GM18498 (cell line): ENCODE measurements around the gene PACSIN1.

Source experiments
- ATAC-seq: cut with Tn5 transposase; IDR thresholded peaks from one replicate; pipeline ENCODE4 v1.9.1; 2021; ENCODE audit warnings: mild to moderate bottlenecking, moderate library complexity; ENCODE audit not compliant: unreplicated experiment

The PACSIN1 gene

DNA sequence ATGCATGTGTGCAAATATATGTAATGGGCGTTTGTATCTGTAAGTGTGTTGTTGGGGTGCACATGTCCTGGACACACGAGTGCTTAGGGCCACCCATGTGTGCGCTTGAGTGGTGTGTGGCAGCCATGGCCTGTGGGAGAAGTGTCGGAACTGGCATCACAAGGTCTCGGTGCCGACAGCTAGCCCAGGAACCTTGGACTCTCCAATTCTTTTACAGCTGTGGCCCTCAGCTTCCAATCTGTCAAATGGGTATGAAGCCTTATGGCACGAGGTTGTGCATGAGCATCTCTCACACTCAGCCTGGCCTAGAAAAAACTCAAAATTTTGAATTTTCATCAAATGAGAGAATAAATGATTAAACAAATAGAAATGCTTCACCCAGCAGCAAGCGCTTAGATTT lies 48.2 kb downstream of the PACSIN1 start:
- no peak for ATAC-seq

DNA sequence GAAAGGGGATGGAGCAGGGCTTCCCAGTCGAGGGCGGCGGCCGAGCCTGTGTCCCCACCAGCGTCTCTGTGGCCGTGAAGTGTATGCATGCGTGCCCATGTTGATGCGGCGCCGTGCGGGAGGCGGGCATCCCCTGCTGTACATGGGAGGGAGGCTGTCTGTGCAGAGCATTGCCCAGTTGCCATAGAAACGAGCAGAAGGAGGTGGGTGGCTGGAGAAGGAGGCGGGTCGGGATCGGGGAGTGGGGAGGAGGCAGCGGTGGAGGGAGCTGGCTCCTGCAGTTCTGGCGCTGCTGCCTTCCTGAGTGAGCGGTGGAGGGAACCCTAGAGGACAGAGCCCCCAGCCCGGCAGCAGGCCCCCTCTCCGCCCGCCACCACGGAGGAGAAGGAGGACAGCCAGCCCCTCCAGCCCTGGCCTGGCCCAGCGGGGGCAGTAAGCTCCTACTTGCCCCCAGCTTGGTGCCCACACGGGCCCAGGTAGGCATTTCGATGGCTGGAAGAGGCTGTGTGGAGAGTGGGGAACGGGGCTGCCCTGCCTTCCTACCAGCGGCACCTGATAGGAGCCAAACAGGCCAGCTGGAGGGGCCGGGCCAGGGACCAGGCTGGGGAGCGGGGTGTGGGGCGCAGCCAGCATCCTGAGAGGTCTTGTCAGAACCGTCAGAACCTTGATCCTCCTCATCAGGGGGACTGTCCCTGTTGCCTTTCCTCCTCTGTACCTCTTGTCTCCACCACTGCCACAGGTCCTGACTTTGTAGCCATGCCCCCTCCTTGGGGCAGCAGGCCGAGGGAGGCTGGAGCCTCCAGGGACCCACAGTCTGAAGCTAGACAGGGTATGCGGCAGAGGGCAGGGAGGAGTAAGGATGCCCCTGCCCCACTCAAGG lies 49.0 kb downstream of the PACSIN1 start:
- ATAC-seq = no peak

DNA sequence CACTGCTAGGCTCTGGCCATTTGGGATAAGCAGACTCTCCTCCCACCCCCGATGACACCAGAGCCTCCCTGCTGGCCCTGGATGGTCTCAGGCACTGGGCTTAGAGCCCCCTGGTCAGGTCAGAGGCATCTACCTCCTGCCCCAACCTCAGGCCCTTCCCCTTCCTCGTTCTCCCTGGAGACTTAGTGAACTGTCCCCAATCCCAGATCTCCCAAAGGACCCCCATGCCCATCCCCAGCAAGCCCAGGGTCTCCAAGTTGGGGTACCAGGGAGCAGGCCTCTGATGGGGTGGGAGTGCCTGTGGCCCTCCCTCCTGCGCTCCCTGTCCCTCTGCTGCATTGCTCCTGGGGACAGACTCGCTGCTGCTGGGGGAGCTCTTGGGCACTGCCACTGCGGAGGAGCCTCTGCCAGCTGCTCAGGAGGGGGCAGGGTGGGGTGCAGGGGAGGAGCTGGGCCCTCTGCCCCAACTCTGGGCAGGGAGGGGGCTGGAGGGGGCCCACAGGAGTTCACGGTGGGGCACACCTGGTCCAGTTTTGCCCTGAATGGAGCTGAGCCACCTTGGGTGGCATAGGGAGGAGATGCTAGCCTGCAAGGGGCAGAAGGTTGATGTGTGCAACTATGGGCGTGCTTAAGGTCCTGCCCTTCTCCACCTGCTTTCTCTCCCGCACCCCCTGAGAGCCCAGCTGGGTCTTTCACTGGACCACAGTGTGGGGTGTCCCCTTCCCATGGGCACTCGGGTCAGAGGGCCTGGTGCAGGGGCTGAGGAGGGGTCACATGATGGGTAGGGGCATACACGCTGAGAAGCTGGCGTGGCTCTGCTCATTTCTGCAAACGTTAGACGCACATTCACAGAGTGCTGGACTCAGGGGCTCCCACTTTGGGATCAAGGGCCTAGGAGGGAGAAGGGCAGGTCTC lies 49.9 kb downstream of the PACSIN1 start:
- ATAC-seq = no peak

DNA sequence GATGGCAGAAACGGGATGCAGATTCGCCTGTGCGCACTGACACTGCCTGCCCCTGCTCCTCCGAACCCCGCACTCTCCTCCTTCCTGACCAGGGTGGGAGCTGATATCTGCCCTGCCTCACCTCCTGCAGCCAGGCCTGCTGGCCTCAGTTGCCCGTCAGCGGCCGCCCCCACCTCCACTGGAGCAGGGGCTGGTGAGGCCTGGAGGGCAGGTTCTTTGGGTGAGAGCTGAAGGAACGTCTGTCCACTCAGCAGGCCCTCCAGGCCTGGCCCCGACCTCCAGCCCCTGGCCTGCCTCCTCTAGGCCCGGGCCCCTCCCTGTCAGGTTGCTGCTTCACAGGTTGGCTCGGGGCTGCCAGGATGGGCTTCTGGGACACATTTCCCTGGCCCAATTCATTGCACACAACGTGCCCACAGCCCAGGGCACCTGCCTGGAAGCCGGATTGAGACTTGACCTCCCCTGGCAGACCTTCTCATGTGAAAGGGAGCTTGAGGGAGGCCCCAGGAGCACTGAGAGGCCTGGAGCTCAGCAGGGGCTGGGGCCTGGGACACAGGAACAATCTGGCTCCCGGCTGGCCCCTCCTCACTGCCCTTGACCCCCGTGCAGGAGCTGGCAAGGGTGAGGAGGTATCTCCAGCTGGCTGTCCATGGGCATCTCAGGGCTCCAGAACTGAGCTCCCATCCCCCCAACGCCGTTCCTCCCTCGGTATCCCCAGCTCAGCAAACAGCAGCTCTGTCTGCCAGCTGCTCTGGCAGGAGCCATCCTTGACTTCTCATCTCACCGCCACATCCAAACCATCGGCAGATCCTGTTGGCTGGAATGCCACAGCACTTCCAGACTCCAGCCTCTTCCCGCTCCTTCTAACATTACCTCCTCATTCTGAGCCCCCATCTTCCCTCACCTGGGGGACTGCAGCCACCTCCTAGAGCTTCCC lies 50.8 kb downstream of the PACSIN1 start:
- no peak for ATAC-seq

DNA sequence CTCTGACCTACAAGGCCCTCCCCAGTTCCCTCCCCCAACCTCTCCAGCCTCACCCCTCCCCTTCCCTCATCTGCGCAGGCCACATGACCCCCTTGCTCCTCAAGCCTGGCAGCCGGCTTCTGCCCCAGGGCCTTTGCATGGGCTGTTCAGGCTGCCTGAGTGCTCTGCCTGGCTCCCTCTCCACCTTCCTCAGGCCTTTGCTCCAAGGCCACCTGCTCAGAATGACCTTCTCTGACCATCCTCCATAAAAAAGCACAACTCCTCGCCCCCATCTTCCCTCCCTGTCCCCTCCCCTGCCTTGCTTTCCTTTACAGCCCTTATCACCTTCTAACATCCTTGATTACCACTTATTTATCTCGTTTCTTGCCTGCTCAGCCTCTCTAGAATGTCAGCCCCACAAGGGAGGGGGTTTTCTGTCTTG lies 51.6 kb downstream of the PACSIN1 start:
- ATAC-seq = no peak

DNA sequence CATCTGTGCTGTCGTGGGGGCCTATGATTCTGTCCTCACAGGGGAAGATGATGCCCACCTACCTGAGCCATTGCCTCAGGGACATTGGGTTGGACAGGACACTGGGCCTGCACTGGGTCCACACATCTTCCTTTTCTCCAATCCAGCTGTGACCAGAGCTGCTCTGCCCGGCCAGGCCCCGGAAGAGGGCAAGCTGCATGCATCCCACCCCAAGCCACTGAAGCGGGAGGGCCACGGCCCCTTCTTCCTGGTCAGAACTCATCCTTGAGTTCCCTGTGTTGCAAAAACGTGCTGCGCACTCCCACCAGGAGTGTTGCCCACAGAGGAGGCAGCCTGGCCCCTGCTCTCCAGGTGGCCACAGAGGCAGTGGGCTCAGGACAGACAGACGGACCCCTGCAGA lies 52.1 kb downstream of the PACSIN1 start:
- ATAC-seq = no peak

DNA sequence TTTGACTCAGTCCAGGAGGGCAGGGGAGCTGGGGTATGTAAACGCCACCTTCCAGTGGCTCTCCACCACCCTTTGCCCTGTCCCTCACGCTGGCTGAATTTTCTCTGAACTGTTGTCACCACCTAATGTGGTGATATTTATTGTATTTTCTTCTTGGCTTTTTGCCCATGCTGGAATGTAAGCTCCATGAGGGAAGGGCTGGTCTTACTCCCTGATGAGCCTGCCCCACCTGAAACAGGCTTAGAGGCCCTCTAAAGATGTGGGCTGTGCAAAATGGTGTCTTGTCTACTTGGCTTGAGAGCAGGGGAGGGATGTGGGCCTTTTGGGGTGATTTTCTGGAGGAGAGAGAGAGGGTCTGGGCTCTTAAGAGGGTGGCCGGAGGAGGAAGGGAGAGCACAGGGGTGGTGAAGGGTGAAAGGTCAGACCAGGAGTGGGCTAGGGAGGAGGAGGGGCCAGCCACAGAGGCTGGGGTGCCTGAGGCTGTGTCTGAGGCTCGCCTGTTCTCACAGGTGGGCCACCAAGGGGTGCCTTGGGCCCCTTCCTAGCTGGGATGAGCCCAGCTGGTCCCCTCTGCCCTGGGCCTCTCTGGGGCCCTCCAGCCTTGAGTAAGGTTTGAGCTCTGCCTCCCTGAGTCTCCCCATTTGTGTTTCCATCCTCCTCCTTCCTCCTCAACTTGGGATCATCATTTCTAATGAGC lies 52.9 kb downstream of the PACSIN1 start:
- no peak for ATAC-seq

DNA sequence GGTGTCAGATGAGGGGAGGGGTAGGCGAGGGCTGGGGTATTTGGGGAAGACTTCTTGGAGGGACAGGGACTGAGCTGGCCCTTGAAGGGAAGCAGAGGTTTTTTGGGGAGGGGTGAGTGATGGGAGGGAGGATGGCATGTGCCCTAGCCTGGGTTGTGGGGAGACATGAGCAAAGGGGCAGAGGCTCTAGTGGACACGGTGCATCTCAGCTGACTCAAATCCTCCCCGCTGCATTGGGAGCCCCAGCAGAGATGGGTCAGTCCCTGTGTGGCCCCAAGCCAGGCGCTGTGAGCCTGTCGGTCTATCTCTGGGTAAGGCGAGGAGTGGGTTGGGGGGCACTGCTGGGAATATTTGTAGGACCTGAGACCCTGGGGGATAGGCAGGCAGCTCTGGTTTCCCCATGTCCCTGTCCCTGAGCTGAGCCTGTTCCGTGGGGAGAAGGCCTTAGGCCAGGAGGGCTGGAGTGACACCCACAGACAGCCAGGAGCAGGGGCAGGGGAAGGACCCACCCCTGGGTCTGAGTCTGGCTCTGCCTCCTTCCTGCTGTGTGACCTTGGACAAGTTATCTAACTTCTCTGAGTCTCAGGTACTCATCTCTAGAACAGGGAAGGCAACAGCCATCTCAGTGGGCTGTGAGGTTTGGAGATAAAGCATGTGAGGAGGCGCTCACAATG lies 54.2 kb downstream of the PACSIN1 start:
- ATAC-seq = no peak

DNA sequence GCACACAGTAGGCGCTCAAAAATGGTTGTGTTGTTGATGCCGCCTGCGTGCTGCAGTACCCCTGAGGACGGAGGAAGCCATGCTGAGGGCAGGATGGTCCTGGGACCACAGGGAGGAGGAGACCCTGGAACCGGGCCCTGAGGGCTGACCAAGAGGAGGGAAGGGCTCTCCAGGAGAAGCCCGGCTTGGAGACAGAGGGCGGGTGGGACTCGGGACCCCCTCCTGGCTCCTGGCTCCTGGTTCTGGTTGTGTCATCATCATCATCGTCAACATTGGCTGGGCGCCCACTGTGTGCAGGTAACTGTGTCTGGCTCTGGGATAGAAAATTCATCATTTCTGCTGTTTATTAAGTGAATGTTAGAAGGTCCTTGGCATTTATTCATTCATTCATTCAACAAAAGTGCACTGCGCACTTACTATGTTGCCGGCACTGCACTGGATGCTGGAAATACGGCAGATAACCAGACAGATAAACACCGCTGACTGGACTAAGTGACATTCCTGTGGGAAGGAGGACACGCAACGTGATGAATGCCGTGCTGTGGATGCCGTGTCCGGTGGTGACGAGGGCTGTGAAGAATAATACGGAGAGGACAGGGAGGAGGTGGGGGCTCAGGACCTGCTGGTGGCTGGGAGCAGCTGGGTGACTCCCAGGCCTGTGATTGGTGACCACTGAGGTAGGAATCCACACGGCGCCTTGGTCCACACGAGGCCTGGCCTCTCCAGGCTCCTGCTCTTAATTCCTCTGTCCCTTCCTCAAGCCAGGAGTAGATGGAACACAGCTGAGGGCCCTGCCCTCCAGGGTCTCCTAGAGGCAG lies 55.0 kb downstream of the PACSIN1 start:
- no peak for ATAC-seq

DNA sequence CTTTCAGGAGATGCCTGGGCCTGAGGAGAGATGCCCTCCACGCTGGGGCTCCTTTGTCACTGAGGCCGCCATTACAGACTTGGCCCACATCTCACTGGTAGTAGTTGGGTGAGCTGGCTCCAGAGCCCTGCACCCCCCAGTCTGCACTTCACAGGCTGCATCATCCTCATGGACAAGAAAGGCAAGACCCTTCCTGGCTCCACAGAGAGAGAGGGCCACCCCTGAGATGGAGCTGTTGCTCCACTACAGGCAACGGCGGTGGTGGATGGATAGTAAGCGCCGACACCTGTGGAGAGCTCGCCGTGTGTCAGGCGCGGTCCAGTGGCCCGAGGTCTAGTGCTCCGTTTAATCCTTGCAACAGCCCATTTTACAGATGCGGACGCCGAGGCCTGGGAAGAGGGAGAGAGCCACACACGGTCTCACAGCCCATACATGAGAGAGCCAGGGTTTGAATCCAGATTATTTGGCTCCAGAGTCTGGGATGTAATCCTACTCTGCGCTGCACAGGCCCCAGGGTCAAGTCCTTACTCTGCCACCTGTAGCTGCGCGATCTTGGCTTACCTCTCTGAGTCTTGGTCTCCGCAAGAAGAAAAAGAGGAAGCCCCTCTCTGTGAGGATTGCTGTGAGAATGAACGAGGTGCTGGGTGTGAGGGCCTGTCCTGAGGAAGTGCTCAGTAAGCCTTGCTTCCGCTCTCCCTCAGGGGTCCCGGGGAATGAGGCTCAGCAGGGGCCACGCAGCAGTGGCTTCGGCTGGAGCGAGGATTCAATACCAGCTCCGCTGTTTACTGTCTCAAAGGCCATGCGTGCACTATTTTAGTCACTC lies 55.8 kb downstream of the PACSIN1 start:
- no peak for ATAC-seq

DNA sequence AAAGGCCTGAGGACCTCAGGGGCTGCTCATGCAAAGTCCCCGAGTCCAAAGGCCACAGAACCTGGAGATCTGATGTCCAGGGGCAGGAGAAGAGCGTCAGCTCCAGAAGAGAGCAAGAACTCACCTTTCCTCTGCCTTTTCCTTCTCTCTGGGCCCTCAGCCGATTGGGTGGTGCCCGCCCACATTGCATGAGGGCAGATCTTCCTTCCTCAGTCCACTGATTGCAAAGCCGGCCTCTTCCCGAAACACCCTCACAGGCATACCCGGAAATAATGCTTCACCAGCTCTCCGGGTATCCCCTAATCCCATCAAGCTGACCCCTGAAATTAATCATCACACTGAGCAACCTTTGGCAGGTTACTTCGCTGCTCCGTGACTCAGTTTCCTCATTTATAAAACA lies 56.9 kb downstream of the PACSIN1 start:
- ATAC-seq = no peak

DNA sequence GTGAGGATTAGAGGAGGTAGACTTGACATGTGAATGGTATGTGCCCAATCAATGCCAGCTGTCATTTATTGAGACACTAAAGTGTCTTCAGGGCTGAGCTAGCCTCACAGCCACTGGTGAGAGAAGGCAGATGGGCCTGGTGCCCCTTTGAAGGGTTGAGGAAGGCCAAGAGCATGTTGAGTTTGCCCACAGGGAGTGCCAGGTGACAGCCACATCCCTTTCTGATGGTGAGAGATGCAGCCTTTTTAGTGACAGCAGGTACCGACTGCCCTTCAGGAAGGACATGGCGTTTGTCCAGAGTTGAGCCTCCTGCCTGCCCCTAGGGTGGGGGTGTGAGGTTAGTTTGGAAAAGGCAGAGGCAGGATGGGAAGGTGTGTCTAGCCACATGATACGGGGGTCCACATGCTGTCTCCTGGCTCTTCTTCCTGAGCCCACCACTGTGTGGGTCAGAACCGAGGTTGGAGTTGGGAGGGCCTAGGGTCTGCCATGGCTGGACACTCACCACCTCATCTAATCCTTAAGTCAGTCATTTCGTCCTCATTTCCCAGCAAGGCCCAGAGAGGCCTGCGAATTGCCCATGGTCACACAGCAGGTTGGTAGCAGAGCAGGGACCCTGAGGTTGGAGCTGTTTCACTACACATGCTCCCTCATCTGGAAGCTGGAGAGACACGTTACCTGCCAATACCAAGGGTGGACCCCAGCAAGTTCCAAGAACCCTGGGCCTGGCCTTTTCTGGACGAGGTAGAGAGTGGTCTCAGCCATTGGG lies 57.7 kb downstream of the PACSIN1 start:
- ATAC-seq = no peak

DNA sequence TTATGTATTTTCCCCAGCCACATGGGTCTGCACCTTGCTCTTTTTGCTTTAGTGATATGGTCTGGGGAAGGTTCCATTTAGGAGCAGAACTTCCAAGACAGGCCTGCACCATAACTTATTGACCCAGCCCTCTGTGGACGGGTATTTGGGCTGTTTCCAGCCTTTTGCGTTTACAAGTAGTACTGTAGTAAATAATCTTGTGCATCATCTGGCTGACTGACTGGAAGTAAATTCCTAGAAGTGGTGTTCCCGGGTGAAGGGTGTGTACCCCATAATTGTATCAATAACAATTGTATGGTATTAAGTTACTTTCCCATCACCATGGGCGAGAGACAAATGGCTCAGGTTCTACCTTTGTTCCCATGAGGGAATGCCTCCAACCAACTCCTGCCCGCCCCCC lies 58.6 kb downstream of the PACSIN1 start:
- ATAC-seq = no peak

DNA sequence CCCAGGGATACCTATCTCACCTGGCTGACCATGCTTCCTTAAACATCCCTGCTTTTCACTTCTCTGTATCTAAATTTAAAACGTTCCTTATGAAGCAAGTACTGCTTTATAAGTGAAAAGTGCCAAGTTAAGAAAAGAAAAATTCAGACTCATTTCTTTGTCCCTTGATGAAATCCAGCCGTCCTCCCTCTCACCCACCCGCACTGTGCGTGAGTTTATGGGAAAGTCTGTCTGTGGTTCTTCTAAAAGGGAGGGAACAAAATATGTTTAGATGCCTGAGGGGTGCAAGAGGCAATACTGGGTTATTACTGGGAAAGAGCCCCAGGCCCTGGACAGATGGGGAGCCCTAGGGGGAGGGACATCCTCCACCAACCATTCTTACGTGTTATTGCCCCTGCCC lies 59.1 kb downstream of the PACSIN1 start:
- no peak for ATAC-seq

DNA sequence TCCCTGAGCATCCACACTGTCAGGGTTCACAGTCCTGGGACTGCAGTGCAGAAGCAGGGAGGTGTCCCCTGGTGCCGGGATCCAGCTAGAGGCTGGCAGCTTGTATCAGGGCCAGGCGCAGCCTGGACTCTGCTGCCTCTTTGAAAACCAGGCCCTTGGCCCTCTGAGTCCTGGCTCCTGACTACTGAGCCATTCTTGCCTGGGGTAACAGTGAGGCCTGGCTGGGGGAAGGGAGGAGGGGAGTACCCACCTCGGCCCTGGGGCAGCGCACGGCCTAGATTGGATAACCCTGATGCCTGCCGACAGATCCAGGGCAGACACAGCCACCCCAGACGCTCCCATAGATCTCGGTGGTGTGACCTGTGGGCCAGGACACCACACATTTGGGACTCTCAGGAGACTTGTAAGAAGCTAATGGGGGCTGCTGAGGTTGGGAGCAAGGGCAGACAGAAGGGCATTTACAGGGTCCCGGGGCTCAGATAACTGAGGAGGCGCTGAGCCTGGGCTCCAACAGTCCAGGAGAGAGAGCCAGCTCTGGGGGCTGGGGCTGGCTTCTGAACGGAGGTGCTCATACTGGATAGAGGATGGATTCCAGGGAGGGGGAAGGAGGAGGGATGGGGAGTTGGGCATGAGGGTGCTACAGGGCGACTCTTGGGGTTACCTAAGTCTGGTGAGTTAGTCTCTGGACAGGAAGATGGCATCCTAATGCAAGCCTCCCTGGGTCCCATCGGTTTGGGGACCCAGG lies 59.7 kb downstream of the PACSIN1 start:
- ATAC-seq = no peak

DNA sequence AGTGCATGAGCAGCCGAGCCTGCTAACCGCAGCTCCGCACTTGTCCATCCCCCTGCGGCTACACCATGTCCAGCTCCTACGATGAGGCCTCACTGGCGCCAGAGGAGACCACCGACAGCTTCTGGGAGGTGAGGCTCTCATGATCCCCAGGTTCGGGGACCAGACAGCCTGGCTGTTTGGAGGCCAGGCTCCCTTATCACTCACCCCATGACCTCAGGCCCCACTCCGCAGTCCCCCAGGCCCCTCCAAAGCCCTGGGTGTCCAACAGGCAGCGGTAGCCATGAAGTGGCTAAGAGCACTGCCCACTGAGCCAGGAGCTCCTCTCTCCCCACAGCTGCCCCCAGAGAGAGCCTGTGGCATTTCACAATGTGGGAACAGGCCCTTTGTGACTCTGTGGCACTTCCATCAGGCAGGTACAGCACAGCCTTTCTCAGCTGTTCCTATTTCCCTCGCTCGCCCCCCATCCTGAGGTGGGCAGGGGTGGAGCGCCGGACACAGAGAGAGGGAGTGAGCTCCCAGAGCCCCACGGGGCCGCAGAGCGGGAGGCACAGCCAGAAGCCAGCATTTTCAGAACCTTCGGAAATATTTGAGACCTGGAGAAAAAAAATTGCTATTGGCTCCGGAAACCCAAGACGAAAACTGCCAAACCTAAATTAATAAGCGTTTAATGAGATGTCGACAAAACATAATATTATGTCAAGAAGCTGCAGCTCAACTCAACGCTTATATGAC lies 60.5 kb downstream of the PACSIN1 start:
- no peak for ATAC-seq
